Muscle layer of duodenum (tissue), 2 donors: ENCODE results near the gene FAU.

Experiments used
- H3K27ac ChIP-seq: one replicate; pipeline ENCODE4 v1.7.0; 2013; ENCODE audit warnings: mild to moderate bottlenecking, low read length
- H3K27me3 ChIP-seq: one replicate; pipeline ENCODE4 v1.7.0; 2013; ENCODE audit warnings: low read depth, mild to moderate bottlenecking, control low read depth, low read length
- H3K36me3 ChIP-seq, 2 donors: one replicate each; pipeline ENCODE4 v1.7.0; 2013; ENCODE audit warnings: low read length in 2 of 2, control low read depth in 1 of 2, mild to moderate bottlenecking in 1 of 2; ENCODE audit not compliant: insufficient read depth in 2 of 2, control insufficient read depth in 1 of 2
- H3K4me1 ChIP-seq, 2 donors: one replicate each; pipeline ENCODE4 v1.7.0; 2013; ENCODE audit warnings: low read length in 2 of 2, mild to moderate bottlenecking in 2 of 2, control low read depth in 1 of 2, moderate library complexity in 1 of 2; ENCODE audit not compliant: insufficient read depth in 2 of 2, control insufficient read depth in 1 of 2
- H3K4me3 ChIP-seq, 2 donors: one replicate each; pipeline ENCODE4 v1.7.0; 2013; ENCODE audit warnings: low read length in 2 of 2, low read depth in 1 of 2, mild to moderate bottlenecking in 1 of 2
- H3K9me3 ChIP-seq, 2 donors: one replicate each; pipeline ENCODE4 v1.7.0; 2013; ENCODE audit warnings: low read length in 2 of 2, control low read depth in 1 of 2, mild to moderate bottlenecking in 1 of 2; ENCODE audit not compliant: control insufficient read depth in 1 of 2
- donor health status: healthy.

Gene FAU

DNA sequence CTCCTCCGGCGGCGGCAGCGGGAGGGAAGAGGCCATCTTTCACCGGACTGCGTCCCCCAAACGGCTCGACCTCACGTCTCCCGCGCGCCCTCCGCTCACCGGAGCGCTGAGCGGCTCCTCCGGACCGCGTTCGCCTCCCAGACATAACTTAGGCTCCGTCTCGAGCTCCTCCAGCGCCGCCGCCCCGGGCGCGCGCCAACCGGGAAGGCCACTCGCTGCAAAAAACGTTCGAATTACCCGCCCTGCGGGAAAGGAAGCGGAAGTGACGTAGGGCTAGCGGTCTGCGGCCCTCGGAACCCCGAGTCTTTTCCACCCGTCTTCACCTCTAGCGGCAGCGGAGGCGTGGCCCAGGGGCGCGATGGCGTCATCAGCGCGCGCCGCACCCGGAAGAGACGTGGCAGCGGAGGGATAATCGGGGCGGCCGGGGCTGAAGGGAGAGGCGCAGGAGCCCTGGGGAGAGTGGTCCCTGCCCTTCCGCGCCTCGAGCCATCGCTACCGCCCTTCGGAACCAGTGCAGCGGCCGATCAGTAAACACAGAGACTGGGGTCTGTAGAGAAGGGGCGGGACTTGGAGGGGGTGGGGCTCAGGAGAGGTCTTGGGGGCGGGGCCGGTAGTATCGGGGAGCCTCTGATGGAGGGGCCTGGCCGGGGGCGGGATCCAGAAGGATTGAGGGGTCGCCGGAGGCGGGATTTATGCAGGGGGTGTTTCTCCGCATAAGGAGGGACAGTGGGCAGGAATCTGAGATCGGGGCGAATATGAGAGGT is 37.9 kb downstream of the FAU start, which contains the start of the genes CDCA5 and ZFPL1:
CDCA5 (minus strand) TSS at position 207 of the 764 bp plus-strand sequence; CDS start at position 145, 62 bp downstream.
ZFPL1 (plus strand) TSS at position 389 of the 764 bp plus-strand sequence. CDS start 477 bp downstream, outside the sequence.
- Histone ChIP-seq H3K9me3 (no peaks in the 10 kb centered on the region), H3K4me1 (peaks cover 11 to 19% of the 10 kb centered on the region in 2 donors), H3K27me3 (no peaks in the 10 kb centered on the region), H3K27ac (peak within 1 kb of the TSS; percentile 78), H3K36me3 (peaks cover 10 to 41% of the 10 kb centered on the region in 2 donors), H3K4me3 (peak within 1 kb of the TSS; percentile 79 to 83)

DNA sequence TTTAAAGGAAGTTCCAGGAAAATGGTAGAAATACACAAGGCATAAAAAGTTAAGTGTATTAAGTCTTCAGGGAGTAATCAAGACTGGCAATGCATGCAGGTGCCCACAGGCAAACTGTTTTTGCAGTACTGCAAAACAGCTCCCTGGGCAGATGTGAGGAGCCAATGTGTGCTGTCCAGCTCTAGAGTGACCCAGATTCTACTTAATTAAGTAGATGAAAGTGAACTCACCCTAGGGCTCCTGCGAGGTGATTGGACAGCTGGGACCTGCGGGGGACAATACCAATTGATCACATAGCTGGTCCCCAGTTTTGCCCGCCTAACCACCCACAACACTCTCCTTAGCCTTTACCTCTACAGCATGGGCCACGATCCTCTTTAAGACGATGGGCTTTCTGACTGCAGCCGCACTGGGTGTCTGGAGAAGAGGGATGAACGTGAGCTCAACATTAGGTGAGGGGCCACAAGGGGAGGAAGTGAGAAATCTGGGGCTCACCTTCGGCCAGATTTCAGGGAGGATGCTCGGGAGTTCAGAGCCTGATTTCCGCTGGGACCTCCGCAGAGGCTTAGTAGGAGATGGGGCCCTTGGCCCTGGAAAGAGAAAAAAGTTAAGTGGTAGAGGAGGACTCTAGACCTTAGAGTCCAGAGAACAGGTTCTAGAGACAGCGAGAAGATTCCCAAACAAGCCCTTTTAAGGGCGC is 38.6 kb downstream of the FAU start:
- H3K9me3 ChIP-seq: no peaks in the 10 kb centered on the region
- no peaks in the 10 kb centered on the region for H3K27me3 ChIP-seq
- H3K4me3 ChIP-seq: peak overlapping the region; percentile 79 to 83
- H3K4me1 ChIP-seq: peaks cover 11 to 19% of the 10 kb centered on the region in 2 donors
- H3K36me3 ChIP-seq: peaks cover 10 to 33% of the 10 kb centered on the region in 2 donors
- H3K27ac ChIP-seq: peak overlapping the region; percentile 78

DNA sequence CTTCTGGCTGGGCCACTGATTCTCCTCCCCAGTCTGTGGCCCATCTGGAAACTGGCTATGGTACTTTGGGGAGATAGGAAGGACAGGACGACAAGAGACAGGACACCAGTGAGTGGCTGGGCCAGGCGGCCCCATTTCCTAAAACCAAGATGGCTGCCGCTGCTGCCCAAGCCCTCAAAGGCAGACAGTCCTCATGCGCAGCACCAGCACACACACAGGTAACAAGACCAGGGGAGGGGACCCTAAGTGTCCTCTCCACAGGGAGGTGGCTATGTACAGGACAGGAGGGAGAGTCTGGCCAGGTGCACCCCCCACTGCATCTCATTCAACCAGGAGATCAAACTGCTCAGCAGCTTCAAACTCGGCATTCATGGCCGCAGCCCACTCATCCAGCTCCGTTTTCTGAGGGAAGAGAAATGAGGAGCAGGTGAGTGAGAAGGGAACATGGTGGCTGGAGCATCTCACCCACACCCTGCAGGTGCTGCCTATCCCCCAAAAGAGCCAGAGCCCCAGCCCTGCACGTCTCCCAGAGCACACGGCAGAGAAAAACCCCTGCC is 43.1 kb downstream of the FAU start:
- no peaks in the 10 kb centered on the region for H3K36me3 ChIP-seq
- H3K27me3 ChIP-seq: no peaks in the 10 kb centered on the region
- H3K27ac ChIP-seq: no peak overlapping the region

DNA sequence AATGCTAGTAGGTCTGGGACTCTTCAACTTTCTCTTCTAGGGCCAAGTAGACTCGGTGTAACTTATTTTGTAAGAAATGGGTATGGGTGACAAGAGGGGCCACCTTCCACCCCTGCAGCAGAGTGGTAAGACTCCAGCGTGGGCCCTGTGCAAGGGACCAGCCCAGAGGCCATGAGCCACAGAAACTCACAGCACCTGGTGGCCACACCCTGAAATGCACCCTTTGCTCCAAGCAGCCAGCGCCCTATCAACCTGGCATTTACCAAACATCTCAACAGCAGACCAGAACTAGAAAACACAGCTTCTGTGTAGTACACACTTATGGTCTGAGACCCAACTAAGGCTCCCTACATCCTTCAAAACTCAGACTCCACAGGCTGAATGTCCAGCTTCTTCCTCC is 43.8 kb downstream of the FAU start:
- Histone ChIP-seq H3K9me3 (no peaks in the 10 kb centered on the region), H3K4me3 (no peak overlapping the region), H3K36me3 (no peaks in the 10 kb centered on the region), H3K4me1 (no peaks in the 10 kb centered on the region), H3K27me3 (no peaks in the 10 kb centered on the region), H3K27ac (no peak overlapping the region)

More for the DNA sequence above, 43.1 kb downstream of the FAU start:
- Histone ChIP-seq H3K9me3 (no peaks in the 10 kb centered on the region), H3K4me1 (peaks cover 3 to 6% of the 10 kb centered on the region in 2 donors), H3K4me3 (no peak overlapping the region)

DNA sequence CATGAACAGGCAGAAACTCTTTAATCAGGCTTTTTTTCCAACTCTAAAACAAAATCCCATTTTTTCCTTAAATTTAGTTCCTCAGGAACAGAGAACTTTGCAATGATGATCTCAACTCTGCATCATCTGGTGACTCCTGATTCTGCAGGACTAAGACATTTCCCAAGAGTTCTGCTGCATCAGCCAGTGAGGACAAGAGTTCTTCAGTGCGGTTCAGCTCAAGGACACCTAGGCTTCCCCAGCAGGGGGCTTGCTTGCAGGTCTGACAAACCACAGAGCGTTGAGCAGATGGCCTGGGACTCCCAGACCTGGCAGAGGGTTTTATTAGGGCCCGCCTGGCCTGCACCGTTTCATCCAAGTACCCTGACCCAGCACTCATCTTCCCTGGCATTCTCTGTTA is 44.5 kb downstream of the FAU start:
- Histone ChIP-seq H3K27me3 (no peaks in the 10 kb centered on the region), H3K4me3 (no peak overlapping the region)

DNA sequence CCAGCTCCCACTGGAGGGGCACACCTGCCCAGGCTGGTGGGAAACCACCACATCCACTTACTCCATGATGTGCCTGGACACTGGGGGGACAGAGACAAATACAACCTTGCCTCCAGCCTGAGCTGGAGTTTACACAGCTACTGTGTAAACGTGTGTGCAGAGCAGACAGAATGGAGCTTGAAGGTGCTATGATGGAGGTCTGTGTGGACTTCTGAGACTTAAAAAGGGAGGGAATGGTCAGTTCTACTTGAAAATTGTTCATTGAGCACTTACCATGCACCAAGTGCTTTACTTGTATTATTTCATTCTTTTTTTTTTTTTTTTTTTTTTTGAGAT is 49.3 kb downstream of the FAU start:
- Histone ChIP-seq H3K27ac (no peak overlapping the region), H3K4me1 (no peaks in the 10 kb centered on the region), H3K27me3 (no peaks in the 10 kb centered on the region), H3K36me3 (no peaks in the 10 kb centered on the region), H3K4me3 (no peak overlapping the region), H3K9me3 (no peaks in the 10 kb centered on the region)

More for the DNA sequence above, 44.5 kb downstream of the FAU start:
- Histone ChIP-seq H3K4me1 (no peaks in the 10 kb centered on the region), H3K9me3 (no peaks in the 10 kb centered on the region), H3K36me3 (no peaks in the 10 kb centered on the region), H3K27ac (no peak overlapping the region)

DNA sequence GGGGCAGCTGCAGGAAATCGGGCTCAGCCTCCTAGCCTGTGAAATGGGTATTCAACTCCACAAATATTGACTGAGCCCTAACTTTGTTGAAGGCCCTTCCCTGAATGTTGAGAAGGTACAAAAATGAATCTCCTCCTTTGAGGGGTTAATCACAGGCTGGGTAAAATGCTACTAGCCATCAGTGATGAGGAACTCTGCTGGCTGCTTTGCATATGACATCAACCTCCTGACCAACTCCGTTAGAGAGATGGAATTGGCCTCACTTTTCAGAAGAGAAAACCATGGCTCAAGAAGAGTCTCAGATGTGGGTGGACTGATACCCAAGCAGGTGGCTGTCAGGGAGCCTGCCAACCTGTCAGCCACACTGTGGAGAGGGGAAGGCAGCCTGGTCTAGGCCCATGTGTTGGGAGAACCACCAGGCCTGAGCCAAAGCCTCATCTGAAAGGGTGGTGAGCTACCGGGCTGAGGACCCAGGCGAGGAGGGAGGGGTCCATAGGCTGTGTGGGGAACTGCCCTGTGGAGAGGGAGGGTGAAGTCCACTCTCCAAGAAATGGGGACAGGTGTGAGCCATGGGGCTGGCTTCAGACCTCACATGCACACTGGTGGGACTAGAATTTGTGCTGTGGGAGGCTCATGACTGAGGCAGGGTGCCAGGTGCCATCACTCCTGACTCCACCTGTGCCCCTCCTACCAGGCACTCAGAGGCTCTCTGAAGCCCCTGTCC is 49.9 kb downstream of the FAU start:
- Histone ChIP-seq H3K27ac (no peak overlapping the region), H3K9me3 (no peaks in the 10 kb centered on the region), H3K27me3 (no peaks in the 10 kb centered on the region), H3K4me1 (no peaks in the 10 kb centered on the region), H3K36me3 (no peaks in the 10 kb centered on the region), H3K4me3 (no peak overlapping the region)
